H1 (cell line): ENCODE measurements around the gene TMEM129. TPM values are rescaled to one million over a fixed set of nuclear protein-coding genes. Genes with fewer than 3 reads are reported as not detected.

Experiments
- CTCF ChIA-PET: fragments of 300-600 bp; sonication (Branson Sonifier 250); formaldehyde crosslinking; loops from one replicate; lab custom pipeline; 2021; ENCODE audit not compliant: partially characterized antibody; lab: Charles Lee
- POLR2A ChIA-PET: fragments of 300-600 bp; sonication (Branson Sonifier 250); formaldehyde crosslinking; loops from one replicate; lab custom pipeline; 2021; ENCODE audit warnings: inconsistent platforms; ENCODE audit not compliant: partially characterized antibody; lab: Charles Lee
- DNase-seq, 2 experiments: peaks; one replicate each; pipeline versions ENCODE4 v3.0.0 to v3.0.0-alpha.2; 2010 to 2022; ENCODE audit warnings: low spot score in 2 of 2, low read depth in 1 of 2, mixed read lengths in 1 of 2
- FAIRE-seq: peaks from 2 replicates; lab custom pipeline; 2011; peaks lifted over from hg19 to GRCh38; lab: Jason Lieb, UNC
- H2AFZ ChIP-seq: 2 replicates; pipeline ENCODE4 v1.8.1; 2012; ENCODE audit warnings: low read length, inconsistent platforms
- H2AK5ac ChIP-seq: 2 replicates; pipeline ENCODE4 v1.6.1; 2013; ENCODE audit warnings: low read depth, low read length
- H2BK120ac ChIP-seq: replicated peaks from 2 replicates; pipeline ENCODE3; 2013; ENCODE audit warnings: low read depth, low read length, inconsistent platforms
- H2BK12ac ChIP-seq: 2 replicates; pipeline ENCODE4 v1.6.1; 2013; ENCODE audit warnings: low read depth, low read length
- H2BK15ac ChIP-seq: 2 replicates; pipeline ENCODE4 v1.6.1; 2013; ENCODE audit warnings: low read length
- H2BK20ac ChIP-seq: 2 replicates; pipeline ENCODE4 v1.6.1; 2013; ENCODE audit warnings: low read length
- H2BK5ac ChIP-seq: 2 replicates; pipeline ENCODE4 v1.6.1; 2013; ENCODE audit warnings: low read depth, low read length
- H3K14ac ChIP-seq: 2 replicates; pipeline ENCODE4 v1.6.1; 2013; ENCODE audit warnings: inconsistent platforms; ENCODE audit not compliant: insufficient read length
- H3K18ac ChIP-seq: 2 replicates; pipeline ENCODE4 v1.6.1; 2013; ENCODE audit warnings: low read length; ENCODE audit errors: extremely low read depth
- H3K23ac ChIP-seq: 2 replicates; pipeline ENCODE4 v1.6.1; 2013; ENCODE audit warnings: inconsistent platforms; ENCODE audit not compliant: insufficient read length
- H3K23me2 ChIP-seq: 2 replicates; pipeline ENCODE4 v1.6.1; 2013; ENCODE audit warnings: low read depth, low read length
- H3K27ac ChIP-seq: 2 replicates; pipeline ENCODE4 v1.6.1; 2011; ENCODE audit warnings: low read depth, low read length, inconsistent platforms
- H3K27me3 ChIP-seq, 4 experiments: replicated peaks in 1 of 4; 1 replicate in 1 of 4; 2 replicates in 3 of 4; pipeline versions ENCODE4 v1.6.1 to v1.8.1; 2011 to 2013; ENCODE audit warnings: low read length in 3 of 4, mild to moderate bottlenecking in 3 of 4, inconsistent platforms in 2 of 4, mixed read lengths in 2 of 4, moderate library complexity in 1 of 4; ENCODE audit not compliant: control insufficient read depth in 3 of 4, insufficient read depth in 3 of 4; ENCODE audit errors: extremely low read depth in 1 of 4
- H3K36me3 ChIP-seq, 4 experiments: 2 replicates each; pipeline versions ENCODE4 v1.6.1 to v1.8.1; 2011 to 2013; ENCODE audit warnings: mild to moderate bottlenecking in 4 of 4, low read length in 3 of 4, moderate library complexity in 2 of 4, control low read depth in 1 of 4, inconsistent platforms in 1 of 4; ENCODE audit not compliant: insufficient read depth in 4 of 4, control insufficient read depth in 2 of 4
- H3K4ac ChIP-seq: replicated peaks from 2 replicates; pipeline ENCODE3; 2013; ENCODE audit warnings: low read length, low read depth, mixed read lengths, inconsistent platforms; ENCODE audit not compliant: insufficient read length
- H3K4me1 ChIP-seq, 4 experiments: replicated peaks in 1 of 4; 1 replicate in 1 of 4; 2 replicates in 3 of 4; pipeline versions ENCODE4 v1.6.1 to v1.8.1; 2011 to 2013; ENCODE audit warnings: low read length in 3 of 4, inconsistent platforms in 2 of 4, mixed read lengths in 1 of 4; ENCODE audit not compliant: insufficient read depth in 4 of 4, control insufficient read depth in 3 of 4
- H3K4me2 ChIP-seq, 2 experiments: 2 replicates each; pipeline versions ENCODE4 v1.6.1 to v1.8.1; 2011 to 2013; ENCODE audit warnings: low read depth in 2 of 2, low read length in 2 of 2, control low read depth in 1 of 2, inconsistent platforms in 1 of 2, mild to moderate bottlenecking in 1 of 2; ENCODE audit not compliant: insufficient read depth in 1 of 2
- H3K4me3 ChIP-seq, 4 experiments: fragments of 200-600, 300-600 bp in 1 of 4; sonication (generic), shearing (Covaris generic), sonication (Bioruptor Twin) in 1 of 4; 2 replicates each; pipeline versions ENCODE4 v1.5.1 to v1.8.1; 2011 to 2016; ENCODE audit warnings: low read length in 4 of 4, low read depth in 3 of 4, control low read depth in 2 of 4, inconsistent platforms in 2 of 4, mild to moderate bottlenecking in 2 of 4, mixed read lengths in 1 of 4, moderate library complexity in 1 of 4; ENCODE audit not compliant: insufficient read depth in 2 of 4; ENCODE audit errors: extremely low read depth in 1 of 4
- H3K56ac ChIP-seq: replicated peaks from 2 replicates; pipeline ENCODE3; 2013; ENCODE audit warnings: low read depth, mild to moderate bottlenecking, mixed read lengths, low read length, inconsistent platforms; ENCODE audit not compliant: insufficient read length
- H3K79me1 ChIP-seq: 2 replicates; pipeline ENCODE4 v1.6.1; 2013; ENCODE audit warnings: low read depth, low read length, control low read depth
- H3K79me2 ChIP-seq, 2 experiments: 2 replicates each; pipeline versions ENCODE4 v1.6.1 to v1.8.1; 2012 to 2013; ENCODE audit warnings: low read length in 2 of 2, mild to moderate bottlenecking in 2 of 2, inconsistent platforms in 1 of 2; ENCODE audit not compliant: insufficient read depth in 2 of 2, control insufficient read depth in 1 of 2
- H3K9ac ChIP-seq, 4 experiments: replicated peaks in 1 of 4; 1 replicate in 1 of 4; 2 replicates in 3 of 4; pipeline versions ENCODE4 v1.6.1 to v1.8.1; 2011 to 2013; ENCODE audit warnings: low read depth in 3 of 4, low read length in 3 of 4, control low read depth in 2 of 4, mild to moderate bottlenecking in 2 of 4, moderate library complexity in 2 of 4, inconsistent platforms in 1 of 4; ENCODE audit errors: extremely low read depth in 1 of 4
- H3K9me3 ChIP-seq, 2 experiments: 2 replicates each; pipeline versions ENCODE4 v1.6.1 to v1.8.1; 2012 to 2013; ENCODE audit warnings: mild to moderate bottlenecking in 2 of 2, moderate library complexity in 2 of 2, control low read depth in 1 of 2, inconsistent platforms in 1 of 2, low read depth in 1 of 2, low read length in 1 of 2, mixed read lengths in 1 of 2; ENCODE audit not compliant: insufficient read depth in 2 of 2
- H4K20me1 ChIP-seq, 2 experiments: replicated peaks in 1 of 2; 2 replicates each; pipeline versions ENCODE3 to v1.8.1; 2011 to 2013; ENCODE audit warnings: inconsistent platforms in 2 of 2, low read length in 2 of 2, mild to moderate bottlenecking in 1 of 2; ENCODE audit not compliant: insufficient read depth in 2 of 2, control insufficient read depth in 1 of 2
- H4K5ac ChIP-seq: 2 replicates; pipeline ENCODE4 v1.6.1; 2013; ENCODE audit warnings: low read length, low read depth, mixed read lengths, inconsistent platforms; ENCODE audit not compliant: insufficient read length
- H4K8ac ChIP-seq: 2 replicates; pipeline ENCODE4 v1.8.0; 2013; ENCODE audit warnings: mild to moderate bottlenecking, moderate library complexity, low read length, inconsistent platforms; ENCODE audit not compliant: insufficient read depth; ENCODE audit errors: extremely low read depth
- H4K91ac ChIP-seq: replicated peaks from 2 replicates; pipeline ENCODE3; 2013; ENCODE audit warnings: low read length, mixed read lengths, inconsistent platforms; ENCODE audit not compliant: insufficient read length
- ASH2L ChIP-seq: fragments of 200-600, 300-600 bp; sonication (generic); IDR thresholded peaks from one replicate; pipeline ENCODE4 v1.7.1; 2017; ENCODE audit warnings: low read length
- CBX8 ChIP-seq: fragments of 300-800, 300-1000 bp; sonication (generic); IDR thresholded peaks from 2 replicates; pipeline ENCODE4 v1.7.1; 2016; ENCODE audit warnings: low read depth, low read length, borderline replicate concordance
- CTBP2 ChIP-seq: IDR thresholded peaks from 2 replicates; pipeline ENCODE4 v1.7.0; 2011; ENCODE audit warnings: borderline replicate concordance, mild to moderate bottlenecking, moderate library complexity, mixed read lengths, low read length; ENCODE audit not compliant: insufficient read depth, insufficient read length
- KDM4A ChIP-seq: IDR thresholded peaks from one replicate; pipeline ENCODE4 v1.7.1; 2012; ENCODE audit warnings: low read depth, mild to moderate bottlenecking, moderate library complexity, low read length, inconsistent platforms; ENCODE audit not compliant: severe bottlenecking
- WGBS, 2 experiments: shearing (Covaris generic) in 1 of 2; methylation state at CpG; one replicate each; pipeline versions ENCODE4 v1.1.6 to v1.1.7; 2013 to 2015; ENCODE audit warnings: low lambda C conversion rate in 2 of 2, mixed read lengths in 2 of 2, inconsistent platforms in 1 of 2, low coverage in 1 of 2, missing lambda C conversion rate in 1 of 2; ENCODE audit not compliant: insufficient replicate concordance in 2 of 2, insufficient coverage in 1 of 2, insufficient read length in 1 of 2; ENCODE audit errors: extremely low coverage in 1 of 2, missing lambda C conversion rate in 1 of 2; 5-methylcytosine and 5-hydroxymethylcytosine counted together
- polyA plus RNA-seq, 7 experiments: library from polyadenylated mRNA; depleted of rRNA in 3 of 7; stranded (reverse) in 5 of 7; unstranded in 2 of 7; fragments of >200 nt in 5 of 7; fragments of 200-250 nt in 2 of 7; gene quantifications; 1 replicate in 5 of 7; 2 replicates in 1 of 7; 4 replicates in 1 of 7; pipeline versions ENCODE4 v1.2.1 to v1.2.3, GENCODE V29; 2011 to 2013; ENCODE audit warnings: missing spikeins in 2 of 7, mixed read lengths in 2 of 7
- total RNA-seq: library from RNA; stranded (reverse); fragmentation: NEBNext Ultra II Directional; extraction: Animal tissue kit (Norgen Biotek cat#: 25700); gene quantifications from 2 replicates; pipeline ENCODE4 v1.2.1, GENCODE V29; 2021

The TMEM129 gene
- total and polyA plus RNA-seq, 2 of the 8 experiments (the other 6 are each of a cell fraction or from before 2014, with no cell fraction given) = 31.5 to 58.7 TPM

- Histone ChIP-seq H4K20me1 (peaks cover 24 to 33% of the 10 kb centered on the region in 2 experiments), H3K27me3 (no peaks in the 10 kb centered on the region), H3K23me2 (peaks cover 6% of the 10 kb centered on the region), H3K14ac (no peak overlapping the region), H3K23ac (no peak overlapping the region), H3K4me1 (peaks cover 0 to 12% (median 5%) of the 10 kb centered on the region in 4 experiments; a peak in 6 of 7 replicates), H2BK120ac (no peak overlapping the region), H3K27ac (no peak overlapping the region), H3K9me3 (no peaks in the 10 kb centered on the region), H3K36me3 (peaks cover 41 to 49% (median 45%) of the 10 kb centered on the region in 4 experiments), H4K5ac (no peak overlapping the region), H3K9ac (no peak overlapping the region), H2BK15ac (no peak overlapping the region), H4K91ac (no peak overlapping the region), H2AK5ac (no peak overlapping the region), H2AFZ (no peak overlapping the region), H3K4me3 (no peak overlapping the region), H3K79me1 (peaks cover 7% of the 10 kb centered on the region), H3K4me2 (no peak overlapping the region), H2BK5ac (no peak overlapping the region), H3K56ac (no peak overlapping the region), H3K4ac (no peak overlapping the region), H3K79me2 (peaks cover 9 to 34% of the 10 kb centered on the region in 2 experiments; a peak in 3 of 4 replicates), H2BK20ac (no peak overlapping the region), H4K8ac (no peak overlapping the region), H2BK12ac (no peak overlapping the region), H3K18ac (no peak overlapping the region)
- 96% methylated on average over 10 of the region's 10 CpGs; no CpG with 5 or more reads in 1 of the 2 experiments for WGBS, 2 experiments
- POLR2A ChIA-PET = interaction anchor here (0.8 to 8.8 kb wide), 2 partner anchors 14 to 84 kb away, joined by 3 to 100 read pairs; partner anchors contain the start of gene SLBP
- DNase-seq (no peak), FAIRE-seq (no peak)
- CTCF ChIA-PET = interaction anchor here (1.0 to 18.6 kb wide), 11 partner anchors 11 to 109 kb away, joined by 3 to 326 read pairs (median 4); no protein-coding TSS in a partner anchor
- TF ChIP-seq CTBP2 = no peak
- TF ChIP-seq CBX8 = no peak
- TF ChIP-seq ASH2L = no peak
- TF ChIP-seq KDM4A = no peak
These were observed 4.4 kb upstream of the TMEM129 start for GRCh38 chr4:1725521-1725920.
